Esophagus squamous epithelium (tissue), 5 donors: ENCODE measurements around the gene TIPIN. TPM values are rescaled to one million over a fixed set of nuclear protein-coding genes. Genes with fewer than 3 reads are reported as not detected.
A peak's percentile ranks its signal among the peaks of the same experiment; 100 is the strongest.
"Not testable (repeated sequence)": the region's sequence is repeated elsewhere in the genome, so short reads cannot be mapped to it uniquely, and the experiment has no call there.

Experiments used
- DNase-seq: peaks from one replicate; lab custom pipeline; 2025; lab: John Stamatoyannopoulos, UW
- H3K27ac ChIP-seq, 4 donors: fragments of 200-600 bp; sonication (generic); one replicate each; pipeline ENCODE4 v1.5.1; 2016 to 2019; ENCODE audit warnings: mild to moderate bottlenecking in 1 of 4
- H3K27me3 ChIP-seq, 4 donors: fragments of 200-600 bp; sonication (generic); 1 replicate in 3 of 4; 2 replicates in 1 of 4; pipeline versions ENCODE4 v1.5.1 to v1.6.0; 2017 to 2021; ENCODE audit warnings: antibody characterized with exemption in 1 of 4
- H3K36me3 ChIP-seq, 3 donors: fragments of 200-600 bp; sonication (generic); one replicate each; pipeline ENCODE4 v1.5.1; 2016 to 2019
- H3K4me1 ChIP-seq, 3 donors: fragments of 200-600 bp; sonication (generic); one replicate each; pipeline ENCODE4 v1.5.1; 2017 to 2019
- H3K4me3 ChIP-seq, 4 donors: fragments of 200-600 bp; sonication (generic); 1 replicate in 3 of 4; 2 replicates in 1 of 4; pipeline ENCODE4 v1.5.1; 2016 to 2019; ENCODE audit warnings: mild to moderate bottlenecking in 2 of 4, moderate library complexity in 1 of 4
- H3K9me3 ChIP-seq, 3 donors: fragments of 200-600 bp; sonication (generic); one replicate each; pipeline ENCODE4 v1.5.1; 2016 to 2019
- POLR2A ChIP-seq, 4 donors: fragments of 450-650 bp; IDR thresholded peaks; one replicate each; pipeline ENCODE4 v1.6.1; 2017; ENCODE audit warnings: antibody characterized with exemption in 4 of 4, mild to moderate bottlenecking in 4 of 4, moderate library complexity in 3 of 4
- WGBS, 2 donors: methylation state at CpG; one replicate each; pipeline ENCODE4 v1.1.5; 2018; 5-methylcytosine and 5-hydroxymethylcytosine counted together
- intact Hi-C: fragments of 100-400 bp; cut with DNase I; formaldehyde crosslinking; loops from one replicate; pipeline ENCODE4 v1.15.0; 2022
- total RNA-seq, 4 donors: library from RNA; depleted of rRNA; stranded (reverse); fragments of >200 nt; gene quantifications; one replicate each; pipeline ENCODE4 v1.1.0, GENCODE V29; 2016
- TF ChIP-seq, protein P1 (sequence below), 6 experiments: fragments of 450-650 bp in 4 of 6; fragments of 200-600 bp in 2 of 6; sonication (generic) in 2 of 6; IDR thresholded peaks; one replicate each; pipeline ENCODE4 v1.5.1; 2016 to 2019; ENCODE audit warnings: antibody characterized with exemption in 6 of 6, mild to moderate bottlenecking in 4 of 6, moderate library complexity in 4 of 6
- donor health status: DM: yes; HTN: yes; CAD: no.

Gene TIPIN
- total RNA-seq, 4 donors from 2014 or later: 2.5 to 10.0 (median 6.7) TPM

DNA sequence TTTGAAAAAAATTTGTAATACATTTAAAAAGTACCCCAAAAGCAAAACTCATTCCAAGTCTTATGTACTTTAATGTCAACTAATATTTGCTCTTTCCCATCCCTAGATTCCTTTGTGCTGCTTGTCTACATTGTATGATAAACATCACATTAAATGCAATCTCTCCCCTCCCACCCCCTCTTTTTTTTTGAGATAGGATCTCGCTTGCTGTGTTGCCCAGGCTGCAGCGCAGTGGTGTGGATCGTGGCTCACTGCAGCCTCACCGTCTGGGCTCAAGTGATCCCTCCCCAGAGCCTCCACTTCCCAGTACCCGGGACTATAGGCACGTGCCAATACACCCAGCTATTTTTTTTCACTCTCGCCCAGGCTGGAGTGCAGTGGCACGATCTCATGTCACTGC lies 42.8 kb upstream of the TIPIN start:
- intact Hi-C loops: no loop called here
- no peaks in the 10 kb centered on the region for H3K9me3 ChIP-seq
- H3K27me3 ChIP-seq: no peaks in the 10 kb centered on the region
- H3K36me3 ChIP-seq: peaks cover 0 to 28% (median 0%) of the 10 kb centered on the region in 3 donors
- TF ChIP-seq, protein P1, sequence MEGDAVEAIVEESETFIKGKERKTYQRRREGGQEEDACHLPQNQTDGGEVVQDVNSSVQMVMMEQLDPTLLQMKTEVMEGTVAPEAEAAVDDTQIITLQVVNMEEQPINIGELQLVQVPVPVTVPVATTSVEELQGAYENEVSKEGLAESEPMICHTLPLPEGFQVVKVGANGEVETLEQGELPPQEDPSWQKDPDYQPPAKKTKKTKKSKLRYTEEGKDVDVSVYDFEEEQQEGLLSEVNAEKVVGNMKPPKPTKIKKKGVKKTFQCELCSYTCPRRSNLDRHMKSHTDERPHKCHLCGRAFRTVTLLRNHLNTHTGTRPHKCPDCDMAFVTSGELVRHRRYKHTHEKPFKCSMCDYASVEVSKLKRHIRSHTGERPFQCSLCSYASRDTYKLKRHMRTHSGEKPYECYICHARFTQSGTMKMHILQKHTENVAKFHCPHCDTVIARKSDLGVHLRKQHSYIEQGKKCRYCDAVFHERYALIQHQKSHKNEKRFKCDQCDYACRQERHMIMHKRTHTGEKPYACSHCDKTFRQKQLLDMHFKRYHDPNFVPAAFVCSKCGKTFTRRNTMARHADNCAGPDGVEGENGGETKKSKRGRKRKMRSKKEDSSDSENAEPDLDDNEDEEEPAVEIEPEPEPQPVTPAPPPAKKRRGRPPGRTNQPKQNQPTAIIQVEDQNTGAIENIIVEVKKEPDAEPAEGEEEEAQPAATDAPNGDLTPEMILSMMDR (IDR thresholded peaks at IDR 0.05): no peak
- no peak for TF ChIP-seq POLR2A (IDR thresholded peaks at IDR 0.05)
- no peak for DNase-seq
- H3K4me3 ChIP-seq: no peak overlapping the region
- H3K27ac ChIP-seq: no peak overlapping the region
- WGBS, 2 donors: 90 to 96% methylated on average over 8 of the region's 8 CpGs
- H3K4me1 ChIP-seq: peaks cover 0 to 19% (median 10%) of the 10 kb centered on the region in 3 donors

DNA sequence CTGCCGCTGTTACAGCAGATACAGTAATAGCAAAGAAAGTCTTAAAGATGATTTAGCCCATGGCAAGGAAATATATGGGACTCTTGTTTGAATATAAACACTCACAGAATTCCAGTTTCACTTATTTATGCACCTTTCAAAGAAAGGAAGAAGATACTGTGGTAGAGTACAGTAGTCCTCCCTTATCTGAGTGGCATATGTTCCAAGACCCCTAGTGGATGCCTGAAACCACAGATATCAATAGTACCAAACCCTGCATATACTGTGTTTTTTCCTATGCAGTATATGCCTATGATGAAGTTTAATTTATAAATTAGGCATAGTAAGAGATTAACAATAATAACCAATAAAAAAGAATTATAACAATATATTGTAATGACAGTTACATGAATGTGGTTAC lies 38.4 kb upstream of the TIPIN start:
- Histone ChIP-seq H3K27me3 (no peaks in the 10 kb centered on the region), H3K4me3 (no peak overlapping the region), H3K27ac (no peak overlapping the region), H3K4me1 (peaks cover 0 to 15% (median 0%) of the 10 kb centered on the region in 3 donors), H3K36me3 (peaks cover 0 to 28% (median 0%) of the 10 kb centered on the region in 3 donors), H3K9me3 (no peaks in the 10 kb centered on the region)
- TF ChIP-seq, protein P1 (IDR thresholded peaks at IDR 0.05): no peak
- no peak for TF ChIP-seq POLR2A (IDR thresholded peaks at IDR 0.05)
- intact Hi-C loops: no loop called here
- DNase-seq: no peak
- WGBS, 2 donors: 92 to 100% methylated on average over 1 of the region's 1 CpG

DNA sequence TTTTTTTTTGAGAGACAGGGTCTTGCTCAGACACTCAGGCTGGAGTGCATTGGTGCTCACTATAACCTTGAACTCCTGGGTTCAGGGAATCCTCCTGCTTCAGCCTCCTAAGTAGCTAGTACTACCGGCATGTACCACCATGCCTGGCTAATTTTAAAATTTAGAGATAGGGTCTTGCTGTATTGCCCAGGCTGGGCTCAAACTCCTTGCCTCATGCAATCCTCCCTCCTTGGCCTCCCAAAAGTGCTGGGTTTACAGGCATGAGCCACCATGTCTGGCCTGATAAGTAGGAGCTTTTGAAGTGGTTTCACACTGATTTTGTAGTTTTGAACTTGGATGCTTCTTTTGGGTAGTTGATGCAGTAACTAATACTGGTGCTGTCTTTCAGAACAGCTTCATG lies 38.0 kb upstream of the TIPIN start:
- no peak overlapping the region for H3K4me3 ChIP-seq
- H3K27ac ChIP-seq: no peak overlapping the region
- no peak for TF ChIP-seq POLR2A (IDR thresholded peaks at IDR 0.05)
- TF ChIP-seq, protein P1 (IDR thresholded peaks at IDR 0.05): no peak
- no peaks in the 10 kb centered on the region for H3K27me3 ChIP-seq
- peaks cover 0 to 20% (median 0%) of the 10 kb centered on the region in 3 donors for H3K4me1 ChIP-seq
- peaks cover 0 to 27% (median 0%) of the 10 kb centered on the region in 3 donors for H3K36me3 ChIP-seq
- no peaks in the 10 kb centered on the region for H3K9me3 ChIP-seq
- DNase-seq: no peak
- WGBS, 2 donors: 100% methylated on average over 1 of the region's 1 CpG
- intact Hi-C loops: no loop called here

DNA sequence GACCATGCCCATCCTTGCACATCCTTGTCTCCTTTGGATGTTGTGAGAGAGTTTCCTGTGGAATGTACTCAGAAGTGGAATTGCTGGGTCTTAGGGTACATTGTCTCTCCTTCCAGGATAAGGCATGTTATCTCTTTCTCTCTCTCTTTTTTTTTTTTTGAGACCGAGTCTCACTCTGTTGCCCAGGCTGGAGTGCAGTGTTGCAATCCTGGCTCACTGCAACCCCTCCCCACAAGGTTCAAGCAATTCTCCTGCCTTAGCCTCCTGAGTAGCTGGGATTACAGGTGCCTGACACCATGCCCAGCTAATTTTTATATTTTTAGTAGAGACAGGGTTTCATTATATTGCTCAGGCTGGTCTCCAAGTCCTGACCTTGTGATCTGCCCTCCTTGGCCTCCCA lies 36.6 kb upstream of the TIPIN start:
- H3K9me3 ChIP-seq, H3K27ac ChIP-seq, DNase-seq, intact Hi-C loops, H3K27me3 ChIP-seq, H3K4me3 ChIP-seq: not testable (repeated sequence)
- Histone ChIP-seq H3K4me1 (peaks cover 7 to 31% (median 8%) of the 10 kb centered on the region in 3 donors), H3K36me3 (peaks cover 0 to 19% (median 0%) of the 10 kb centered on the region in 3 donors)
- WGBS, 2 donors: 100% methylated on average over 1 of the region's 1 CpG

DNA sequence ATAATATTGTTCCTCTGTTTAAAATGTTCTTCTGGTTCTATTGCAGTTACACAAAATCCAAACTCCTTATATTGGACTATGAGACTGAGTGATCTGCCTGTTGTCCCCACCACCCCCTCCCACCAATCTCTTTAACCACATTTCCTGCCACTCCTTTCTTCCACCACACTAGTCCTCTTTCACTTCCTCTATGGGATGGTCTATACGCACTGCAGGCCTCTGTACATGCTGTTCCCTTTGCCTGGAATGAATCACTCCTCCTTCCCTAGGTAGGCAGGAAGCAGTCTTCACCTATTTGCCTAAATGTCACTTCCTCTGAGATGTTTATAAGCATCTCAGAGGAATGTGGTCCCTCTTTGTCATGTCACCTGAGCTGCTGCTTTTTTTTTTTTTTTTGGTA lies 34.2 kb upstream of the TIPIN start:
- H3K36me3 ChIP-seq: peaks cover 0 to 2% (median 0%) of the 10 kb centered on the region in 3 donors
- no peaks in the 10 kb centered on the region for H3K27me3 ChIP-seq
- intact Hi-C loops: no loop called here
- no peak for TF ChIP-seq POLR2A (IDR thresholded peaks at IDR 0.05)
- TF ChIP-seq, protein P1 (IDR thresholded peaks at IDR 0.05): no peak
- H3K9me3 ChIP-seq: no peaks in the 10 kb centered on the region
- H3K4me1 ChIP-seq: peaks cover 13 to 44% (median 13%) of the 10 kb centered on the region in 3 donors
- WGBS, 2 donors: 35 to 53% methylated on average over 1 of the region's 1 CpG
- H3K4me3 ChIP-seq: no peak overlapping the region
- DNase-seq: no peak
- peak overlapping the region in 2 of 4 donors; percentile 35 to 53 for H3K27ac ChIP-seq
